ENCODE measurements around the gene RBM7.
A peak's percentile ranks its signal among the peaks of the same experiment; 100 is the strongest.

RBM7 gene

DNA sequence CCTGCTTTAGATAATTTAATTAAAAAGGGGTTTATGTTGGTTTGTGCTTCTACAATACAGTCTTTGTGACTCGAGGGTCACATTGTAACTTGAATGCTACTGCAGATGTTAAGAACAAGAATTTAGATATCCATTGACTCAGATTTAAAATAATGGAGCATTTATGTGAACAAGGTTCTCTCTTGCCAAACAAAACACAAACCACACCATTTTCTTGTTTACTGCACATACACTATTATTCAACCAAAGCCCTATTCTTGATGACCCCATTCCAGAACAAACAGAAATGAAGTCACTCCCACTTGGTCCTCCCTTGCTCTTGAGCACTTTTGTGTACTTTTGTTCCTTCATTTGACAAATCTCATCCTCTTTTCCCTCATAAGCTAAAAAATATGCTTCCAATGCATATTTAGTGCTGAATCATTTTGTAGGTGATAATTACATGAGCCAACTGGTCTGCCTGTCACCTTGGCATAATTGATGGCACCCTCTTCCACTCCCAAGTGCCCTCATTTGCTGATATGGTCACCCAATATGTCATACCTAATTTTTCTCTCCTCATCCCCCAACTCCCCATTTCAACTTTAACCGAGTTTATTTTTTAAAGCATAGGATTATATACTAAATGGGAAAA is 3.0 kb upstream of the RBM7 start:
- DNase-seq, result no peak

GRCh38 chr11:114398303-114398920 is 2.1 kb upstream of the RBM7 start:
- DNase-seq, result no peak

GRCh38 chr11:114399490-114400215 is 813 bp upstream of the RBM7 start:
- DNase-seq, result peak; percentile 33

- no peak for DNase-seq
Observed at GRCh38 chr11:114400915-114401223, 403 bp downstream of the RBM7 start.

DNA sequence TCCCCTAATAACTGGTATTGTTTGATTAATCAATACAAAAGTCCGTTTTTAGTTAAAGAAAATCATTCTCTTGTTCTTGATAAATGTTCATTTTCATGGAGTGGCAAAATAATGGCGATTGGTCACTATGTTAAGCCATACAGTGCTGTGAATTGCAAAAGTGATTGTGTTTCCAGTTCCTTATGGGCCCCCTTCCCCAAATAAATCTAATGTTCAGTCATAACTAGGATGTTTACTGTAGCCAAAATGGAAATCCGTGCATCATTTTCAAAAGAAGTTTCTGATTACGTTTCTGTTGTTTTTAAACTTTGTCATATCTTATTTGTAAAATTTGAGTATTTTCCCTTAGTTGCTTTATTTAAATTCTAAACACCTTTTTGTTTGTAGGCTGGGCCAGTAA is 845 bp downstream of the RBM7 start:
- no peak for DNase-seq

DNA sequence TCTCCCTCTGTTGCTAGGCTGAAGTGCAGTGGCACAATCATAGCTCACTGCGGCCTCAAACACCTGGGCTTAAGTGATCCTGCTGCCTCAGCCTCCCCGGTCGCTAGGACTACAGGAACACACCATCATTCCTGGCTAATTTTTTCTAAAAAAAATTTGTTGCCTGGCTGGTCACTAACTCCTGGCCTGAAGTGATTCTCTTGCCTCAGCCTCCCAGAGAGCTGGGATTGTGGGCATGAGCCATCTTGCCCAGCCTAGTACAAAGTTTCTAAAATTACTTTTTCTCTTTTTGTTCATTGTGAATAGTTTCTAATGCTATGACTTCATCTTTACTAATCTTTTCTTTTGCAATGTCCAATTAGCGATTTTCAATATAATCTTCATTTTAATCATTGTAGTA is 12.5 kb downstream of the RBM7 start:
- DNase-seq, result no peak

GRCh38 chr11:114413958-114414357 is 13.5 kb downstream of the RBM7 start:
- no peak for DNase-seq

GRCh38 chr11:114416441-114416961 is 16.0 kb downstream of the RBM7 start:
- DNase-seq, result no peak

DNA sequence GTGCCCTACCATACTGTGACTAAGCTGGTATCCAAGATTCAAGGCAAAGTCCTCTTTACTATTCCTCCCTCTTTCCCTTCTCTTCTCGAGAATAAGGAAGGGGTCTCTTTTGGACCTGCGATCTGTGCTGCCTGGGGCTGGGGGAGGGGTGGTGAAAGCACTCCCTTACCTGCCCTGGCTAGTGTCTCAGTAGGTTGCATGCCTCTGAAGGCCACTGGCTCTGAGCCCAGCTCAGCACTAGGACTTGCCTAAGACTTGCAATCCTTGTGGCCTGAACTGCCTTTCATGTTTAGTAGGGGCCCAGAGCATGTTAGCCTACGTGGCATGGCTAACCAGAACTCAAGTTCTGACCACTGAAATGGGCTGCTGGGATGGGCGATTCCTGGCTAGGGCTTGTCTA is 25.8 kb downstream of the RBM7 start:
- DNase-seq, result no peak

DNA sequence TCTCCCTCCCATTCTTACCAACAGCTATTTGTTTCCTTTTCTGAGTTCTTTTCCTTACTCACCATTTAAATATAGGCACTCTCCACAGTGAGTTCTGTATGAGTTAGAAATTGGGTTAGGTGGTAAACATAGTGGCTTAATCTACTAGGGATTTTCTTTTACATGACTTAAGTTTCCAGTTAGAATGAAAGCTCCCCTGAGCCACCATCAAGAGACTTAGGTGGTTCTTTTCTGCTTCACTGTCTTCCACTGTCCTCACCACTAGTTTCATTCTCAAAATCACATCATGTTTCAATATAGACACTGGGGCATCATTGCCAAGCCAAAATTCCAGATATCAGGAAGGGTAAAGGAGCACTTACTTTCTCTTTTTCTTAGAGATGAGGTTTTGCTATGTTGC is 29.8 kb downstream of the RBM7 start:
- no peak for DNase-seq

DNA sequence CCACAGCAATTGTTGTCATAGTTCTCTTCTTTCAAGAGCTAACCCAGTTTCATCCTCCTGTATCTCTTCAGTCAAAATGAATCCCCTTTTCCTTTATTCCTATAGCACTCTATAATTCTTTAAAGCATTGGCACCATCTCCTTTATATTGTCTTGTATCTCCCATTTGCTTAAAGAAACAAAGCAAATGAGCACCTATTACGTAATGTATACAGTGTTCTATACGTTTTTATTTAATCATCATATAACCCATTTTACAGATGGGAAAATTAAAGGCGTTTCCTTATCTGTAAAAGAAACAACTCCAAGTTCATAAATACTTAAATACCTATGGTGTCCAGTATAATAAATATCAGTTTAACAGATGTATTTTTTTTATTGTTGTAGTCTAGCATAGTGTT is 32.4 kb downstream of the RBM7 start:
- no peak for DNase-seq

GRCh38 chr11:114433376-114433775 is 32.9 kb downstream of the RBM7 start:
- no peak for DNase-seq

DNA sequence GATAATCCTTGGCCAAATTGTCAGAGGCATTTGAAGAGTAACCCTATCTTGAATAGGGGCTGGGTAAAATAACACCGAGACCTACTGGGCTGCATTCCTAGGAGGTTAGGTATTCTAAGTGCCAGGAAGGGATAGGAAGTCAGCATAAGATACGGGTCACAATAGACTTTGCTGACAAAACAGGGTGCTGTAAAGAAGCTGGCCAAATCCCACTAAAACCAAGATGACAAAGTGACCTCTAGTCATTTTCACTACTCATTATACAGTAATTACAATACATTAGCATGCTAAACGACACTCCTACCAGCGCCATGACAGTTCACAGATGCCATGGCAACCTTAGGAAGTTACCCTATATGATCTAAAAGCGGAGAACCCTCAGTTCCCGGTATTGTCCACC is 37.8 kb downstream of the RBM7 start:
- no peak for DNase-seq

DNA sequence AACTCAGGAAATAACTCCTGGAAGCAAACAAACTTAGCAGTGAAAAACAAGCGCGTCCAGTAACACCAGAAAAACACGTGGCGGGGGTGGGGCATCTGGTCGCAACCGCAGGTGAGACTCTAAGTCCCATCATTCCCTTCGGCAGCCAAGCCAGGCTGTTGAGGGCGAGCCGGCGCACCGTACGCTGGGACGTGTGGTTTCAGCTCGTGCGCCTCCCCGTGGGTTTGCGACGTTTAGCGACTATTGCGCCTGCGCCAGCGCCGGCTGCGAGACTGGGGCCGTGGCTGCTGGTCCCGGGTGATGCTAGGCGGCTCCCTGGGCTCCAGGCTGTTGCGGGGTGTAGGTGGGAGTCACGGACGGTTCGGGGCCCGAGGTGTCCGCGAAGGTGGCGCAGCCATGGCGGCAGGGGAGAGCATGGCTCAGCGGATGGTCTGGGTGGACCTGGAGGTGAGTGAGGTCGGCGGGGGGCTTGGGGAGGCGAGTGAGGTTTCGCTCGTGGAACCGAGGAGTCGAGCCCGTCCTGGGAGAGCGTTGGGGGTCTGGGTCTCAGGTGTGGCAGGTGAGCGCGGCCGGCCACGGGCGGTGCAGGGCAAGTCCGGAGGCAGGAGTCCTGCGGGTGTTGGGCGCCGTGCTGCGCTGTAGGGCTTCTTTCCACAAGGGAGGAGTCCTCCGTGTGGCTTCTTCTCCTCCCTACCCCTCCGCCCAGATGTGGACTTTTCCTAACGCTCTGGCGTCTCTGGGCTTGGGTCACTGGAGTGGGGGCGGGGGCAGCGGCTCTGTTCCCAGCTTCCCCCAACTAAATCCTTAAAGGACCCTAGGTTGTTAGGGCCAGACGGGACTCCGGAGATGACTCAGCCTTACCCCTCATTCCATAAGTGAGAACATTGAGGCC is 39.0 kb downstream of the RBM7 start, which contains the start of gene REXO2:
Gene REXO2 (plus strand): TSS at position 239 of the 892 bp plus-strand sequence. CDS start 62 bp downstream, at position 301.
- peak; percentile 62 for DNase-seq

DNA sequence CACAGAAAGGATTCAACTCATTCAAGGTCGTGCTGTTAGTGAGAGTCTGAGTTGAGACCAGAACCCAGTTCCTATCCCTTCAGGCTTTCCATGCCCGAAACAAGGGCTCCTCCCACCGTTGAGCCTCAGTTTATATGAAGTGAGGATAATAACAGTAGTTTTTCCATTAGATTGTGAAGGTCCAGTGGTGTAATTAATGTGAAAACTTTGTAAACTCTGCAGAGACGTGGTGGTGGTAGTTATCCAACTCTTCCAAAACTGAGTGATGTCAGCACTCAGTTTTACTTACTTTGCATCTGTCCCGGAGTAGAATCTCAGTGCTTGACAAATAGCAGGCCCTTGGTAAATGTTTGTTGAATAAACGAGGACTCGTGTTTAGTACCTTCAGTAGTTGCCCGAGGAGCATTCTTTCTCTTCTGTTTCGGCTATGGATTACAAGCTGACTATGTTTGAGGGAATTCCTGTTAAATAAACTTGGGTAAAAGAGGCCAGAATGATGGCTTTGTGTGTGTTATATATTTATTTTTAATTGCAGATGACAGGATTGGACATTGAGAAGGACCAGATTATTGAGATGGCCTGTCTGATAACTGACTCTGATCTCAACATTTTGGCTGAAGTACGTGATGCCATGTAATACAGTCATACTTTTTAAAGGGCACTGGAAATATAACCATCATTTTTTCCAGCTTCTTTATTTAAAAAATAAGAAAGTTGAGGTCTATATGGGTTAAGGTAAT is 39.8 kb downstream of the RBM7 start:
- DNase-seq, result no peak

GRCh38 chr11:114440971-114441763 is 40.7 kb downstream of the RBM7 start:
- DNase-seq, result no peak

- DNase-seq, result no peak
Observed at GRCh38 chr11:114441921-114442320, 41.5 kb downstream of the RBM7 start.

DNA sequence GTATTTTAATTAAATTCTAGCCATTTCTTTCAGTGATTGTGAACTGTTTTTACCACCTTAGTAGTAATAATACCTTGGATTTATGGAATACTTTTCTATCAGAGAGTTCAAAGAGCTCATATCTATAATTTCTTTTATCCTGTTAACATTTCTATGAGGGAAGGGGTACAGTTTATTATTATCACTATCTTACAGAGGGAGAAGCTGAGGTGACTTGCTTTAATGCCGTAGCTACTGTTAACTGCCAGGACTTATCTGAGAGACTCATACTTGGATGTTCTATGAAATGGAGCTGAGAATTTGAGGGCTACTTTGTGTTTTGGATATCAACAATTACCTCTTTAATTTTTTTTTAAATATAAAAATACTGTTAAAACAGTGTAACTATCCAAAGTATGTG is 42.1 kb downstream of the RBM7 start:
- DNase-seq, result no peak

GRCh38 chr11:114447444-114447843 is 47.0 kb downstream of the RBM7 start:
- no peak for DNase-seq

GRCh38 chr11:114447892-114448291 is 47.4 kb downstream of the RBM7 start:
- no peak for DNase-seq

GRCh38 chr11:114448749-114449482 is 48.5 kb downstream of the RBM7 start:
- no peak for DNase-seq
